NCI-H345 treated with DMSO at 0.1 percent for 48 hours (cell line): ENCODE results near the gene NOP53.
"Not testable (repeated sequence)": the region's sequence is repeated elsewhere in the genome, so short reads cannot be mapped to it uniquely, and the experiment has no call there.

ENCODE experiments used
- DNase-seq: peaks from one replicate; lab custom pipeline; 2025; ENCODE audit not compliant: unreplicated experiment; lab: John Stamatoyannopoulos, UW

The NOP53 gene

DNA sequence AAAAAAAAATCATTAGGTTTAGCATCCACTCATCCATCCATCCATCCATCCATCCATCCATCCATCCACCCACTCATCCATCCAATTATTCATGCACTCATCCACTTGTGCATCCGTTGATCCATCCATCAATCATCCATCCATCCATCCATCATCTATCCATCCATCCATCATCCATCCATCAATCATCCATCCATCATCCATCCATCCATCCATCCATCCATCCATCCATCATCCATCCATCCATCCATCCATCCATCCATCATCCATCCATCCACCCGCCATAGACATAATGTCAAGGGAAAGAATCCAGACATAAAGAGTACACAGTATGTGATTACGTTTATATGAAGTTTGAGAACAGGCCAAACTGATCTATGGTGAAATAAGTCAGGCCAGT is 24.2 kb downstream of the NOP53 start:
- DNase-seq = no peak

GRCh38 chr19:47771291-47771690 is 25.9 kb downstream of the NOP53 start:
- DNase-seq = not testable (repeated sequence)

DNA sequence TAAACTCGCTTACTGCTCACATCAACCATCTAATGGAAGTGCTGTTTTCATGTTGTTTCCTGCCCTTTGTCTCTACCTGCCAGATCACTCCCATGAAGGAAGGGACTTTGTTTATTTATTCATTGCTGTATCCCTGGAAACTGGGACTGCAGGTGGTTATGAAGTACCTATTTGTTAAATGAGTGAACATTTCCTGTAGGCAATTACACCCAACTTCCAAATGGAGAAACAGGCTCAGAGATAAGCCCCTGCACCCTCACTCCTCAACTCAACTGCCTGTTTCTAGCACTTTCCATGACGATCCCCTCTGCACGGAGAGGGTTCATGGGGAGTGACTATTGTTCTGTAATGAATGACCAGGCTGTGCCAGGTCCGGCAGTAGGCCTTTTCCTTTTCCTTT is 31.2 kb downstream of the NOP53 start:
- peak; percentile 81 for DNase-seq

DNA sequence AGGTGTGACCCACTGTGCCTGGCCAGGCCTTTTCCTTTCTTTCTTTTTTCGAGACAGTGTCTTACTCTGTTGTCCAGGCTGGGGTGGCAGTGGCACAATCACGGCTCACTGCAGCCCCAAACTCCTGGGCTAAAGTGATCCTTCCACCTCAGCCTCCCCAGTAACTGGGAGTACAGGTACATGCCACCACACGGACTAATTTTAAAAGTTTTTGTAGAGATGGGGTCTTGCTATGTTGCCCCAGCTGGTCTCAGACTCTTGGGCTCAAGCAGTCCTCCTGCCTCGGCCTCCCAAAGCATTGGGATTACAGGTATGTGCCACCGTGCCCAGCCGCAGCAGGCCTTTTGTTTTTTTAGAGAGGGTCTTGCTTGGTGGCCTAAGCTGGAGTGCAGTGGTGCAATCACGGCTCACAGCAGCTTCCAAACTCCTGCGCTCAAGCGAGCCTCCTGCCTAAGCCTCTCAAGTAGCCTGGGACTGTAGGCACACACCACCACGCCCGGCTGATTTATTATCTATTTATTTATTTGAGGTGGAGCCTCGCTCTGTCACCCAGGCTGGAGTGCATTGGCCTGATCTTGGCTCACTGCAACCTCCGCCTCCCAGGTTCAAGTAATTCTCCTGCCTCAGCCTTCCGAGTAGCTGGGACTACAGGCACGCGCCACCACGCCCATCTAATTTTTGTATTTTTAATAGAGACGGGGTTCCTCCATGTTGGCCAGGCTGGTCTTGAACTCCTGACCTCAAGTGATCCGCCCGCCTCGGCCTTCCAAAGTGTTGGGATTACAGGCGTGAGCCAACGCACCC is 32.1 kb downstream of the NOP53 start:
- not testable (repeated sequence) for DNase-seq

- DNase-seq = peak; percentile 32
Measured at GRCh38 chr19:47778049-47778953, 33.0 kb downstream of the NOP53 start, which contains the start of gene SELENOW. Gene SELENOW (plus strand): TSS chr19:47778703. CDS start chr19:47778786, 83 bp downstream.

DNA sequence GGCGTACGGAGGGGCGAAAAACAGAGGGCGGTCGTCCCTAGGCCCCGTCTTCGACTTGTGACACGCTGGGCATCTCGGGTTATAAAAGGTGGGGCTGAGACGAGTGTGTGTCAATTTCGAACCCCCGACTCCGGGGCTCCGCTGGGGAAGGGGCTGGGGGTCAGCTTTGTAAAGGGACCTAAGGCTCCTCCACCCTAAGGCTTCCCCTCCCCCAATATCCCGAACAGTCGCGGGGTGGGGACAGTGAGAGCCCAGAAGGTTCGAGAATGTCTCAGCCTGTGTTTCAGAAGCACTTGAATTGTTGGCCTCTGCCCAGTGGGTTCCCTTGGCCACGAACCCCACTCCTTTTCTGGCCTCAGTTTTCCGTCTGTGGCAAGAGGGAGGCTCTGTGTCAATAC is 33.6 kb downstream of the NOP53 start:
- no peak for DNase-seq

DNA sequence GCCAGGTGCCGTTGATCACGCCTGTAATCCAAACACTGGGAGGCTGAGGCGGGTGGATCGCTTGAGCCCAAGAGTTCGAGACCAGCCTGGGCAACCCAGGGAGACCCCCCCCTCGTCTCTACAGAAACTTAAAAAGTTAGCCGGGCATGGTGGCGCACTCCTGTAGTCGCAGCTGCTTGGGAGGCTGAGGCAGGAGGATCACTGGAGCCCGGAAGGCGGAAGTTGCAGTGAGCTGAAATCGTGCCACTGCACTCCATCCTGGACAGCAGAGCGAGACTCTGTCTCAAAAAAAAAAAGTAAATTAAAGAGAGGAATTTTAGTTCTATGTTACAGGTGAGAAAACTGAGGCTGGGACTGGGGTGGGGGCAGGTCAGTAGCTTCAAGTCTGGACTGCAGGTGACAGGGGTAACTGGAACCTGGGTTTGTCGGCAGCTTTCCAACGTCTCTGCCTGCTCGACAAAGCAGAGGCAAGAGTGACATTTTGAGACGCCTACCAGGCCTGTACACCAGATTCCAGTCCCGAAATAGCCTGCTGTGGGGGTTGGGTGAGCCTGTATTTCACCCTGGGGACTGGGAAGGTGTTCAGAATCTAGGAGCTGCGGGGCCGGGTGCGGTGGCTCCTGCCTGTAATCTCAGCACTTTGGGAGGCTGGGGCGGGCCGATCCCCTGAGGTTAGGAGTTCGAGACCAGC is 34.3 kb downstream of the NOP53 start:
- no peak for DNase-seq

GRCh38 chr19:47780215-47780551 is 34.8 kb downstream of the NOP53 start:
- no peak for DNase-seq

- DNase-seq = no peak
Measured at GRCh38 chr19:47781590-47782262, 36.4 kb downstream of the NOP53 start.

- no peak for DNase-seq
Measured at GRCh38 chr19:47786566-47786965, 41.2 kb downstream of the NOP53 start.

- not testable (repeated sequence) for DNase-seq
Measured at GRCh38 chr19:47787307-47787706, 42.0 kb downstream of the NOP53 start.

- not testable (repeated sequence) for DNase-seq
Measured at GRCh38 chr19:47789811-47790210, 44.5 kb downstream of the NOP53 start.

DNA sequence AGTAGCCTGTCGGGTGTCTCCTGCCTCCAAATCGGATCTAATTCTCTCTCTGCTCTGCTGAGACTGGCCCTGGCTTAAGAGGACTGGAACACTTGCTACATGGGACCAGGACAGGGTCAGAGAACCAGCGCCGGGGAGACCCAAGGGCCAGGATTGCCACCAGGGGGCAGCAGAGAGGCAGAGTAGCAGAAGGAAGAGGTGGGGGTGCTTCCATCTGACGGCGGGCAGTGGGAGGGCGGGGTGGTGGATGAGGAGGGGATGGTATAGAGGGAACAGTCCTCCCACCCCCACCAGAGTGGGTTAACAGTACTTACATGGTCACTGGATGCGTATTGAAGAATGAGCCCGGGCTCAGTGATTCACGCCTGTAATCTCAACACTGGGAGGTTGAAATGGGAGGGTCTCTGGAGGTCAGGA is 45.1 kb downstream of the NOP53 start:
- DNase-seq = no peak

GRCh38 chr19:47792616-47793015 is 47.3 kb downstream of the NOP53 start:
- no peak for DNase-seq

GRCh38 chr19:47794526-47794925 is 49.2 kb downstream of the NOP53 start:
- DNase-seq = no peak

- no peak for DNase-seq
Measured at GRCh38 chr19:47796785-47797184, 51.4 kb downstream of the NOP53 start.

DNA sequence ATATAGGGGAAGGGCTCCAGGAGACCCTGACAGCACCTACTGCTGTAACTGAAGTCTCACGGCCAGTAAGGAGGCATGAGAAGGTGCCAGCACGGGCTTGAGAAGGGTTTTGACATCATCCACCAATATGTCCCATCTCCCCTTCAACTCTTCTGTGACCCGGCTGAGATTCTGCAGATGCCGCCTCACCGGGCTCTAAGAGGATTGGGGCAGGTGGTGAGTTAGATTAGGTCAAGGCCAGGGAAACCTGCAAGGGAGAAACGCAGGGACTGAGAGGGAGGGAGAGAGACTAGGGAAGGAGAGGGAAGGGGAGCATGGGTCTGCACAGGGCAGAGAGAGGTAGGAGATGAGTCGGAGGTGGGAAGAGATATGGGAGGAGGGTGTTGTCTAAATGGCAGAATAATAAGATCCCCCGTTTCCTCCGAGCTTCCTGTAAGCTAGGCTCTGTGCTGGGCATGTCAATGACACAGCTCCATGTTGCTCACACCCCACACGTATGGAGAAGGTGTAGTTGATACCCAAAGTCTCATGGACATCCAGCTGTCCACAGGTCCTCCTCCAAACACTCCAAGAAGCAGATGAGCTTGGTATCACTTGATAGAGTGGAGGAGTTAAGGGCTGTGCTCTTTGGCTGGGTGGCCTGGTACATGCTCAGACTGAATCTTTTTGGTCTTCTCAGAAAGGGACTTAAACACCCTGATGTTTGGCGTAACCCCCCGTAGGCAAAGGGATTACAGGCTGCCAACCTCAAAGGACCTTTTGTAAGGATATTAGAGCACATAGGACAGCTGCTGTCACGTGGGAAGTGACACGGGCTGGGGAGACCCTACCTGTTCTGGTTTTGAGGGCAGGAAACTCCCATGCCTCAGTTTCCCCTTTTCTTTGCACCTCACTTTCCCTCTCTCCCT is 52.9 kb downstream of the NOP53 start:
- no peak for DNase-seq

GRCh38 chr19:47798904-47799266 is 53.5 kb downstream of the NOP53 start:
- DNase-seq = no peak

DNA sequence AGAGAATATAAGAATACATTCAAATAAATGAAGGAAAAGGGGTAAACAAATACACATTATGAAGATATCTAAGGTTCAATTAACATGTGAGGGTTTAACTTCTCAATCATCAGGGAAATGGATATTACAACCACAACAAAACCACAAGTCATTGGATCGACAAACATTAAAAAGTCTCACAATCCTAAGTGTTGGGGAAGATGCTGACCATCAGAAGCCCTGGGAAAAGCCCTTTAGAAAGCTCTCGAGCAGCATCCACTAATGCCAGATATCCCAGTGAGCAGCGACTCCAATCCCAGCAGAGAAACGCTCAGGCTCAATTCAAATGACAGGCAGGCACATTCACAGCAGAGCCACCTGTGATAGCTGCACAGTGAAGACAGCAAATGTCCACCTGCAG is 55.9 kb downstream of the NOP53 start:
- DNase-seq = no peak

DNA sequence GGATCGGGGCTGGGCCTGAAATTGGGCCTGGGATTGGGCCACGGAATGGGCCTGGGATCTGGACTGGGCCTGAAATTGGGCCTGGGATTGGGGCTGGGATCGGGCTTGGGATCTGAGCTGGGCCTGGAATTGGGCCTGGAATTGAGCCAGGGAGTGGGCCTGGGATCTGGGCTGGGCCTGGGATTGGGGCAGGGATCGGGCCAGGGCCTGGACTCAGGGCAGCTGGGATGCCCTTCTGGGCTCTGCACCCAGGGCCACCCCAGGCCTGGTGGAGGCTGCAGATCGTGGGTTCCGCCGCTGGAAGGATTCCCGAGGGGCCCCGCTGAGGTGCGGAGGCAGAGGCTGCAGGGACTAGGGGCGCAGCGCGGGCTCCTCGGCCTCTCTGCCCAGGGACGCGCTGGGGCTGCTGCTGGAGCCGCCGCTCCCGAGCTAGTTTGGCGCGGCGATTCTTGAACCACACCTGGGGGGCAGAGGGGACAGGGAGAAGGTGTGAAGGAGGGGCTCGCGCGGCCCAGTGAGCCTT is 57.2 kb downstream of the NOP53 start:
- DNase-seq = no peak
